Cardiac muscle cell (in vitro differentiated cells and primary cell): Measurements from ENCODE around the gene PRXL2A. TPM values are rescaled to one million over a fixed set of nuclear protein-coding genes. Genes with fewer than 3 reads are reported as not detected.

Experiments
- DNase-seq, 2 donors: peaks; one replicate each; pipeline versions ENCODE4 v3.0.0 to v3.0.0-alpha.2; 2010 to 2017; ENCODE audit warnings: low read depth in 1 of 2, low spot score in 1 of 2
- H3K27ac ChIP-seq: fragments of 200-600 bp; sonication (generic); 2 replicates; pipeline ENCODE4 v1.5.1; 2016
- H3K27me3 ChIP-seq: fragments of 200-600 bp; sonication (generic); 2 replicates; pipeline ENCODE4 v1.6.0; 2016; ENCODE audit warnings: control low read depth
- H3K36me3 ChIP-seq: fragments of 200-600 bp; sonication (generic); 2 replicates; pipeline ENCODE4 v1.5.1; 2016; ENCODE audit warnings: control low read depth
- H3K4me1 ChIP-seq: fragments of 200-600 bp; sonication (generic); 2 replicates; pipeline ENCODE4 v1.8.1; 2017; ENCODE audit warnings: low read depth, mild to moderate bottlenecking, mixed run types
- H3K4me3 ChIP-seq: fragments of 200-600 bp; sonication (generic); 2 replicates; pipeline ENCODE4 v1.5.1; 2016; ENCODE audit warnings: mild to moderate bottlenecking
- H3K9me3 ChIP-seq: fragments of 200-600 bp; sonication (generic); 2 replicates; pipeline ENCODE4 v1.5.1; 2017; ENCODE audit warnings: low read depth, mild to moderate bottlenecking, control low read depth
- CTCF ChIP-seq: IDR thresholded peaks from 2 replicates; pipeline ENCODE4 v1.5.1; 2012; ENCODE audit warnings: low read depth, mild to moderate bottlenecking, low read length
- polyA plus RNA-seq: library from polyadenylated mRNA; unstranded; fragments of >200 nt; fragmentation: Nextera tagmentation; extraction: Ambion mirVana; gene quantifications from 2 replicates; pipeline ENCODE4 v1.2.1, GENCODE V29; 2016
- total RNA-seq: library from RNA; depleted of rRNA; stranded (reverse); fragments of >200 nt; gene quantifications from 2 replicates; pipeline ENCODE4 v1.2.3, GENCODE V29; 2016

Gene PRXL2A
- total and polyA plus RNA-seq, 2 experiments from 2014 or later = 52.0 to 144 TPM

GRCh38 chr10:80485076-80485945, 77.0 kb downstream of the PRXL2A start:
- no peaks in the 10 kb centered on the region for H3K4me1 ChIP-seq
- H3K9me3 ChIP-seq = no peaks in the 10 kb centered on the region
- TF ChIP-seq CTCF = no peak
- no peak overlapping the region for H3K4me3 ChIP-seq
- no peak for DNase-seq
- H3K27me3 ChIP-seq = no peaks in the 10 kb centered on the region
- H3K27ac ChIP-seq = no peak overlapping the region
- H3K36me3 ChIP-seq = peaks cover 3% of the 10 kb centered on the region

- no peak overlapping the region for H3K27ac ChIP-seq
- peaks cover 3% of the 10 kb centered on the region for H3K36me3 ChIP-seq
- H3K9me3 ChIP-seq = no peaks in the 10 kb centered on the region
- TF ChIP-seq CTCF = no peak
- H3K27me3 ChIP-seq = no peaks in the 10 kb centered on the region
- DNase-seq = no peak
- no peak overlapping the region for H3K4me3 ChIP-seq
- no peaks in the 10 kb centered on the region for H3K4me1 ChIP-seq
These were observed 77.8 kb downstream of the PRXL2A start for GRCh38 chr10:80485946-80486764.

Other genes with a start within 250 kb of the PRXL2A start
- 74.4 and 80.2 TPM in 2 replicates for gene ANXA11, start 203.0 kb upstream of the PRXL2A start, total RNA-seq
- 82.4 and 112 TPM in 2 replicates for gene ANXA11, start 203.0 kb upstream of the PRXL2A start, polyA plus RNA-seq
- gene MAT1A, start 118.9 kb upstream of the PRXL2A start, total RNA-seq = 5.1 and 5.6 TPM in 2 replicates
- 1.9 and 3.4 TPM in 2 replicates for gene MAT1A, start 118.9 kb upstream of the PRXL2A start, polyA plus RNA-seq
- gene DYDC1, start 51.8 kb upstream of the PRXL2A start, total RNA-seq = not detected in 2 replicates
- gene DYDC1, start 51.8 kb upstream of the PRXL2A start, polyA plus RNA-seq = 0.41 TPM in 1 of 2 replicates, not detected in the other
- gene DYDC2, start 51.8 kb upstream of the PRXL2A start, total RNA-seq = not detected in 2 replicates
- 0.62 TPM in 1 of 2 replicates, not detected in the other for gene DYDC2, start 51.8 kb upstream of the PRXL2A start, polyA plus RNA-seq
- gene TSPAN14, start 45.8 kb downstream of the PRXL2A start, total RNA-seq = 29.5 and 31.6 TPM in 2 replicates
- gene TSPAN14, start 45.8 kb downstream of the PRXL2A start, polyA plus RNA-seq = 55.1 and 57.0 TPM in 2 replicates
- gene SH2D4B, start 129.4 kb downstream of the PRXL2A start, total RNA-seq = 0.18 TPM in 1 of 2 replicates, not detected in the other
- gene SH2D4B, start 129.4 kb downstream of the PRXL2A start, polyA plus RNA-seq = not detected in 2 replicates